H1 (cell line): Measurements from ENCODE around the gene MTMR4. TPM values are rescaled to one million over a fixed set of nuclear protein-coding genes. Genes with fewer than 3 reads are reported as not detected.
A peak's percentile ranks its signal among the peaks of the same experiment; 100 is the strongest.

Source experiments
- ASH2L ChIP-seq: fragments of 200-600, 300-600 bp; sonication (generic); IDR thresholded peaks from one replicate; pipeline ENCODE4 v1.7.1; 2017; ENCODE audit warnings: low read length
- ATF3 ChIP-seq: IDR thresholded peaks from 2 replicates; pipeline ENCODE4 v1.6.1; 2011; ENCODE audit warnings: low read depth, mild to moderate bottlenecking, low read length; ENCODE audit not compliant: insufficient read depth
- HDAC2 ChIP-seq, 2 experiments: fragments of 300-600 bp in 1 of 2; sonication (generic) in 1 of 2; IDR thresholded peaks; 2 replicates each; pipeline ENCODE4 v1.6.1; 2011 to 2012; ENCODE audit warnings: low read depth in 2 of 2, low read length in 2 of 2, mild to moderate bottlenecking in 2 of 2, moderate library complexity in 2 of 2, borderline replicate concordance in 1 of 2, inconsistent platforms in 1 of 2
- HDAC6 ChIP-seq: IDR thresholded peaks from one replicate; pipeline ENCODE4 v1.7.1; 2012; ENCODE audit warnings: low read depth, mild to moderate bottlenecking, inconsistent platforms, low read length, moderate library complexity
- JUND ChIP-seq: IDR thresholded peaks from 2 replicates; pipeline ENCODE4 v1.6.1; 2011; ENCODE audit warnings: mild to moderate bottlenecking, improper control_type of control experiment, low read length
- NANOG ChIP-seq: IDR thresholded peaks from 2 replicates; pipeline ENCODE4 v1.6.1; 2011; ENCODE audit warnings: low read length, low read depth, mild to moderate bottlenecking, inconsistent platforms; ENCODE audit not compliant: insufficient read depth, poor library complexity, severe bottlenecking
- POLR2AphosphoS5 ChIP-seq: IDR thresholded peaks from 2 replicates; pipeline ENCODE4 v1.6.1; 2011; ENCODE audit warnings: low read depth, low read length
- SAP30 ChIP-seq: fragments of 300-600 bp; sonication (generic); IDR thresholded peaks from 2 replicates; pipeline ENCODE4 v1.7.1; 2012; ENCODE audit warnings: low read length, moderate library complexity, mild to moderate bottlenecking, inconsistent platforms; ENCODE audit not compliant: insufficient read depth, insufficient replicate concordance
- TAF7 ChIP-seq: optimal IDR thresholded peaks from 2 replicates; pipeline ENCODE3; 2011; ENCODE audit warnings: low read depth, mild to moderate bottlenecking, inconsistent platforms, low read length, moderate library complexity, borderline replicate concordance
- polyA plus RNA-seq, 7 experiments: library from polyadenylated mRNA; depleted of rRNA in 3 of 7; stranded (reverse) in 5 of 7; unstranded in 2 of 7; fragments of >200 nt in 5 of 7; fragments of 200-250 nt in 2 of 7; gene quantifications; 1 replicate in 5 of 7; 2 replicates in 1 of 7; 4 replicates in 1 of 7; pipeline versions ENCODE4 v1.2.1 to v1.2.3, GENCODE V29; 2011 to 2013; ENCODE audit warnings: missing spikeins in 2 of 7, mixed read lengths in 2 of 7
- total RNA-seq: library from RNA; stranded (reverse); fragmentation: NEBNext Ultra II Directional; extraction: Animal tissue kit (Norgen Biotek cat#: 25700); gene quantifications from 2 replicates; pipeline ENCODE4 v1.2.1, GENCODE V29; 2021
- TF ChIP-seq, protein P1 (sequence below): IDR thresholded peaks from 2 replicates; pipeline ENCODE4 v1.6.1; 2012; ENCODE audit warnings: inconsistent platforms

Gene MTMR4
- total and polyA plus RNA-seq, 2 of the 8 experiments (the other 6 are each of a cell fraction or from before 2014, with no cell fraction given): 15.9 to 39.2 TPM

DNA sequence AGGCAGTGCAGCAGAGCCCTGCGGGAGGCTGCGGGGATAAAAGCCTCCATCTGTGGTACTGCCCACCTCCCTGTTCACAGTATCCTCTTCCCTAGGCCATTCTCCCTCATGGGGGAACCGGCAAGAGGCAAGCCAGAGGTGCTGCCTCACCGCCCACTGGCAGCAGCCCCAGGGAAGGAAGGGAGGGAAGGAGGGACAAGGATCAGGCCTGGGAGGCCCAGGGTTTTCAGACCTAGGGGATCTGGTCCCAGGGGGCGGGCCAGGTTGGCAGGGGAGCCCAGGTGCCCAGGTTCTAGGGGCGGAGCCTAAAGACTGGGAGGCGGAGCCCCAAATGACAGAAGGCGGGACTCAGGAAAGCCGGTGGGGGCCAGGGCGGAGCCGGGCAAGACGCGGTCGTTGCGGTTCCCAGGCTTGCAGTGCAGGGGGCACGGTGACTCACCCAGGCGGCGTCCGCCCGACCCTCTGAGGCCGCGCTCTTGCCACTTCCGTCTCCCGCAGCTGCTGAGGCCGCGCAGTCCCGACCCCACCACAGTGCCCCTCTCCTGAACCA, 3.0 kb upstream of the MTMR4 start (continued):
- TF ChIP-seq ATF3: peak; percentile 26; the same call in 1 of the 2 replicates
- TF ChIP-seq HDAC2 (IDR thresholded peaks at IDR 0.05; ENCODE audit: borderline replicate concordance in 1 of 2, low read depth in 2 of 2, low read length in 2 of 2): no peak
- no peak for TF ChIP-seq HDAC6
- TF ChIP-seq ASH2L: no peak
- TF ChIP-seq, protein P1, sequence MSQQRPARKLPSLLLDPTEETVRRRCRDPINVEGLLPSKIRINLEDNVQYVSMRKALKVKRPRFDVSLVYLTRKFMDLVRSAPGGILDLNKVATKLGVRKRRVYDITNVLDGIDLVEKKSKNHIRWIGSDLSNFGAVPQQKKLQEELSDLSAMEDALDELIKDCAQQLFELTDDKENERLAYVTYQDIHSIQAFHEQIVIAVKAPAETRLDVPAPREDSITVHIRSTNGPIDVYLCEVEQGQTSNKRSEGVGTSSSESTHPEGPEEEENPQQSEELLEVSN: no peak
- peak; percentile 73; the same call in 1 of the 2 replicates for TF ChIP-seq POLR2AphosphoS5
- peak; percentile 92 for TF ChIP-seq JUND
- TF ChIP-seq SAP30: peak; percentile 35
- TF ChIP-seq NANOG: no peak
- peak; percentile 68 for TF ChIP-seq TAF7
